Peyer's patch (tissue), 4 donors: ENCODE measurements around the gene C13orf46. TPM values are rescaled to one million over a fixed set of nuclear protein-coding genes. Genes with fewer than 3 reads are reported as not detected.

ENCODE experiments used
- DNase-seq, 3 donors: peaks; one replicate each; pipeline ENCODE4 v3.0.0-alpha.2; 2017 to 2019
- H3K27ac ChIP-seq, 4 donors: fragments of 200-600 bp; sonication (generic); one replicate each; pipeline ENCODE4 v1.5.1; 2016 to 2019
- H3K27me3 ChIP-seq, 2 donors: fragments of 200-600 bp; sonication (generic); one replicate each; pipeline ENCODE4 v1.5.1; 2019
- H3K36me3 ChIP-seq, 3 donors: fragments of 200-600 bp; sonication (generic); one replicate each; pipeline ENCODE4 v1.5.1; 2016 to 2019
- H3K4me1 ChIP-seq, 4 donors: fragments of 200-600 bp; sonication (generic); one replicate each; pipeline ENCODE4 v1.5.1; 2016 to 2019
- H3K4me3 ChIP-seq, 4 donors: fragments of 200-600 bp; sonication (generic); 1 replicate in 3 of 4; 2 replicates in 1 of 4; pipeline ENCODE4 v1.5.1; 2016 to 2019; ENCODE audit warnings: mild to moderate bottlenecking in 1 of 4
- H3K9me3 ChIP-seq, 4 donors: fragments of 200-600 bp; sonication (generic); one replicate each; pipeline ENCODE4 v1.5.1; 2016 to 2019; ENCODE audit warnings: mild to moderate bottlenecking in 1 of 4
- POLR2A ChIP-seq, 2 donors: fragments of 450-650 bp; IDR thresholded peaks; one replicate each; pipeline ENCODE4 v1.5.1; 2017; ENCODE audit warnings: antibody characterized with exemption in 2 of 2, mild to moderate bottlenecking in 2 of 2, moderate library complexity in 2 of 2
- total RNA-seq, 4 donors: library from RNA; depleted of rRNA; stranded (reverse); fragments of >200 nt; gene quantifications; one replicate each; pipeline ENCODE4 v1.1.0, GENCODE V29; 2016
- TF ChIP-seq, protein P1 (sequence below), 6 experiments: fragments of 450-650 bp in 4 of 6; fragments of 200-600 bp in 2 of 6; sonication (generic) in 1 of 6; IDR thresholded peaks; one replicate each; pipeline ENCODE4 v1.5.1; 2017 to 2019; ENCODE audit warnings: antibody characterized with exemption in 6 of 6, mild to moderate bottlenecking in 3 of 6, moderate library complexity in 1 of 6

Gene C13orf46
- total RNA-seq, 4 donors from 2014 or later = 0.35 to 0.83 TPM; not detected in 2

DNA sequence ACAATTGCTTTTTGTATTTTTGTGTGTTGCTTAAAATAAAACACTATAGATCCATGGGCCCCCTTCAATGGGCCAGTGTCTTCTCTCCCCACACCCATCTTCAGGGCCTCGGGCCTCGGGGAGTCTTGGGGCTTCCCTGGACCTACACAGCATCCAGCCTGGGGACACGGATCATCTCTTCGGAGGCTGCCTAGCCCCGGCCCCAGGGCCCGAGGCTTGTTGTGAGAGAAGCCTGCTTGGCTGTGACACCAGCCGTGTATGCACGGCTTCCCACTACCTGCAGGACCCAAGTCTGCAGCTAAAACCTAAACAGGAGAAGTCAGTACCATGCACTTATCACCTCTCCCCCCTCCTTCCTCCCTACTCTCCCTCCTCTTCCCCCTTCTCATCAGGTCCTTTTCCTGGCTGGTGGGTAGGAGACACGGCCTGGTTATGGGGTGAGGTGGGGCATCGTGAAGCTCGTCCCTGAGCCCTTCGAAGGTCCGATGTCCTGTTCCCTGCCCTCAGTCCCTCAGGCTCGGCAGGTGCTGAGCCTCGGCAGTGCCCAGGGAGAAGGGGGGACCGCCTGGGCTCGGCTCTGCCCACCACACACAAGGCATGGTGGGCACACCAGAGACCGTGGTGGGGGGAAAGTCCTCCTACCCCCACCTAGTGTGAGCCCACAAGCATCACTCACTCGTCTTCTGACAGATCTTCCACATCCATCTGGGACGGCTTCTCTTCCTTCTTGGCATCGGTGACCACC lies 9.5 kb downstream of the C13orf46 start:
- H3K27me3 ChIP-seq = no peaks in the 10 kb centered on the region
- no peak overlapping the region for H3K4me3 ChIP-seq
- H3K36me3 ChIP-seq = no peaks in the 10 kb centered on the region
- H3K27ac ChIP-seq = no peak overlapping the region
- peaks cover 0 to 2% (median 0%) of the 10 kb centered on the region in 4 donors for H3K9me3 ChIP-seq
- TF ChIP-seq, protein P1, sequence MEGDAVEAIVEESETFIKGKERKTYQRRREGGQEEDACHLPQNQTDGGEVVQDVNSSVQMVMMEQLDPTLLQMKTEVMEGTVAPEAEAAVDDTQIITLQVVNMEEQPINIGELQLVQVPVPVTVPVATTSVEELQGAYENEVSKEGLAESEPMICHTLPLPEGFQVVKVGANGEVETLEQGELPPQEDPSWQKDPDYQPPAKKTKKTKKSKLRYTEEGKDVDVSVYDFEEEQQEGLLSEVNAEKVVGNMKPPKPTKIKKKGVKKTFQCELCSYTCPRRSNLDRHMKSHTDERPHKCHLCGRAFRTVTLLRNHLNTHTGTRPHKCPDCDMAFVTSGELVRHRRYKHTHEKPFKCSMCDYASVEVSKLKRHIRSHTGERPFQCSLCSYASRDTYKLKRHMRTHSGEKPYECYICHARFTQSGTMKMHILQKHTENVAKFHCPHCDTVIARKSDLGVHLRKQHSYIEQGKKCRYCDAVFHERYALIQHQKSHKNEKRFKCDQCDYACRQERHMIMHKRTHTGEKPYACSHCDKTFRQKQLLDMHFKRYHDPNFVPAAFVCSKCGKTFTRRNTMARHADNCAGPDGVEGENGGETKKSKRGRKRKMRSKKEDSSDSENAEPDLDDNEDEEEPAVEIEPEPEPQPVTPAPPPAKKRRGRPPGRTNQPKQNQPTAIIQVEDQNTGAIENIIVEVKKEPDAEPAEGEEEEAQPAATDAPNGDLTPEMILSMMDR (IDR thresholded peaks at IDR 0.05) = no peak
- no peak for TF ChIP-seq POLR2A (IDR thresholded peaks at IDR 0.05)
- no peak for DNase-seq
- H3K4me1 ChIP-seq = no peaks in the 10 kb centered on the region

DNA sequence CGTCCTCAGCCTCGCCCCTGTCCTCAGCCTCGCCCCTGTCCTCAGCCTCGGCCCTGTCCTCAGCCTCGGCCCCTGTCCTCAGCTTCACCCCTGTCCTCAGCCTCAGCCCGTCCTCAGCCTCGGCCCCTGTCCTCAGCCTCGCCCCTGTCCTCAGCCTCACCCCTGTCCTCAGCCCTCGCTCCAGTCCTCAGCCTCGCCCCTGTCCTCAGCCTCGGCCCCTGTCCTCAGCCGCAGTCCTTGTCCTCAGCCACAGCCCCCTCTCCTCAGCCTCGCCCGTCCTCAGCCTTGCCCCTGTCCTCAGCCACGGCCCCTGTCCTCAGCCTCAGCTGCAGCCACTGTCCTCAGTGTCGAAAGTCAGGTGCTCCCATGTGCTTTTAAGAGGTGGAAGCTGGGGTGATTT lies 10.5 kb downstream of the C13orf46 start:
- H3K27ac ChIP-seq = no peak overlapping the region
- H3K9me3 ChIP-seq = peaks cover 0 to 3% (median 0%) of the 10 kb centered on the region in 4 donors

DNA sequence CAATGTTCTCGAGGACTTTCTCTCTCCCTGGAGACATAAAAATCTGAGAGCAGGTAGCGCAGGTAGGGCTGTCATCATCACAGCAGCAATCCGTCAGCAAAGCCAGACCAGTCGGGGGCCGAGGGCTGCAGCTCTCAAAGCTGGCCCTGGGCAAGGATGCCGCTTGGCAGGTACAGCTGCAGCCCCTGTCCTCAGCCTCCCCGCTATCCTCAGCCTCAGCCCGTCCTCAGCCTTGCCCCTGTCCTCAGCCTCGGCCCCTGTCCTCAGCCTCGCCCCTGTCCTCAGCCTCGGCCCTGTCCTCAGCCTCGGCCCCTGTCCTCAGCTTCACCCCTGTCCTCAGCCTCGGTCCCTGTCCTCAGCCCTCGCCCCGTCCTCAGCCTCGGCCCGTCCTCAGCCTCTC lies 10.9 kb downstream of the C13orf46 start:
- Histone ChIP-seq H3K36me3 (no peaks in the 10 kb centered on the region), H3K27me3 (no peaks in the 10 kb centered on the region), H3K27ac (no peak overlapping the region), H3K4me1 (no peaks in the 10 kb centered on the region), H3K9me3 (peaks cover 0 to 3% (median 0%) of the 10 kb centered on the region in 4 donors), H3K4me3 (no peak overlapping the region)
- no peak for DNase-seq
- no peak for TF ChIP-seq POLR2A (IDR thresholded peaks at IDR 0.05)
- TF ChIP-seq, protein P1 (IDR thresholded peaks at IDR 0.05) = no peak

More for the DNA sequence above, 10.5 kb downstream of the C13orf46 start:
- DNase-seq = no peak
- Histone ChIP-seq H3K4me3 (no peak overlapping the region), H3K27me3 (no peaks in the 10 kb centered on the region), H3K4me1 (no peaks in the 10 kb centered on the region), H3K36me3 (no peaks in the 10 kb centered on the region)
- no peak for TF ChIP-seq POLR2A (IDR thresholded peaks at IDR 0.05)
- TF ChIP-seq, protein P1 (IDR thresholded peaks at IDR 0.05) = no peak

DNA sequence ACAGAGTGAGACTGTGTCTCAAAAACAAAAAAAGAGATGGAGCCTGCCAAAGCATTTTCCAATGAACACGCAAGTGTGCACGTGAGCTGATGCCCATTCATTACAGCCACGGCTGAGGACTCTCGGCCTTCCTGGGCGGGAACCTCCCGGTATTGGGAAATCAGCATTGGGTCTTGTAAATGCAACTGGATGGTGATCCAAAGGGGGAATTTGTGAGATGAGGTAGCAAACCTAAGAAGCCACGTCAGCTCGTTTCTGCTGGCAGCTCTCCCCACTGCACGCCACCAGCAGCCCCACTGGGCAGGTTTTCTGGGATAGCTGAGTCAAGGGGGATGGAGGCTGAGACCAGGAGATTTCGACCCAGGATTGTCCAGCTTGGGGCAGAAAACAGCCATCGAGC lies 11.5 kb downstream of the C13orf46 start:
- H3K4me1 ChIP-seq = no peaks in the 10 kb centered on the region
- no peak for DNase-seq
- no peaks in the 10 kb centered on the region for H3K36me3 ChIP-seq
- H3K9me3 ChIP-seq = peaks cover 0 to 3% (median 0%) of the 10 kb centered on the region in 4 donors
- H3K27me3 ChIP-seq = no peaks in the 10 kb centered on the region
- no peak overlapping the region for H3K27ac ChIP-seq
- TF ChIP-seq, protein P1 (IDR thresholded peaks at IDR 0.05) = no peak
- TF ChIP-seq POLR2A (IDR thresholded peaks at IDR 0.05) = no peak
- no peak overlapping the region for H3K4me3 ChIP-seq

DNA sequence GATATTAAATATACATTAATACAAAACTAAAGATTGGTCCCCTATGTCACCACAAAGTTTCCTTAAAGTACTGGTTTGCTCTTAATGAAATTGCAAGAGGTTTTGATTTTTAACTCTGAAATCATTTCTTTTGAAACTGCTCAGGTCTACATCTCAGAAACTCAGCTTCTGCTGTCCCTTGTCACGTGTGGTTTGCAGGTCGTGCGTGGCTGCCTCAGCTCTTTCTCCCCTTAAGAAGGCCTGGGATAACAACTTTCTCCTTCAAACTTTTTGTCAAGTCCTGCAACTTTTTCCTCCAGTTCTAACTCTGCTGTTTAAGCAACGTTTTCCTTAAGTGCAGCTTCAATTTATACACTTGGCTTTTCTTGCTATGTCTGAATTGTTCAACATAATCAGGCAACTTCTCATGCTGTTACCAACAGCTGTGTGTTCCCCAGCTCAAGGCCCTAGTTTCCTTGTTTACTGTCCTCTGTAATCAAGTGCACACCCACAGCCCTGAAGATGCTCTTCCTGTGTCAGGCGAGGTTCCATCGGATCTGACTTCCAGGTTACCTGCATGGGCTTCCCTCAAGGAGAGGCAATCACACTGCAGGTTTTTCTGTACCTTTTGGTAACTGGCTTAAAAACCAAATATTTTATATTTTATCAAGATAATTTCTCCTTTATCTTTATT lies 13.5 kb downstream of the C13orf46 start:
- TF ChIP-seq, protein P1 (IDR thresholded peaks at IDR 0.05) = no peak
- TF ChIP-seq POLR2A (IDR thresholded peaks at IDR 0.05) = no peak
- DNase-seq = no peak
- Histone ChIP-seq H3K27me3 (no peaks in the 10 kb centered on the region), H3K4me1 (no peaks in the 10 kb centered on the region), H3K9me3 (peaks cover 0 to 3% (median 0%) of the 10 kb centered on the region in 4 donors), H3K36me3 (no peaks in the 10 kb centered on the region), H3K27ac (no peak overlapping the region), H3K4me3 (no peak overlapping the region)
